ENCODE measurements around the gene LUM. TPM values are rescaled to one million over a fixed set of nuclear protein-coding genes. Genes with fewer than 3 reads are reported as not detected.

The LUM gene
- total and polyA plus RNA-seq, 2 donors from 2014 or later = 102 to 185 TPM

DNA sequence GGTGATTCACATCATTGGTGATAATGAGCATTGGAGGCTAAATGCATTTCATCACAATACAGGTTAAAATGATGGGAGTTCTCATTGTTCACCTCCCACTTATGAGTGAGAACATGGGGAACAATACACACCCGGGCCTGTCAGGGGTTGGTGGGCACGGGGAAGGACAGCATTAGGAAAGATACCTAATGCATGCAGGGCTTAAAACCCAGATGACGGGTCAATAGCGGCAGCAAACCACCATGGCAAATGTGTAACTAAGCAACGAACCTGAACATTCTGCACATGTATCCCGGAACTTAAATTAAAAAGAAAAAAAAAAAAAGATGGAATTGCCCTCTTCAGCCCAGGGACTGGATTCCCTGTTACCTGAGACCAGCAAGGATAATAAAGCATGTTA is 2.3 kb upstream of the LUM start:
- FAIRE-seq = no peak
- no peak overlapping the region for H3K27ac ChIP-seq (ENCODE audit: low read depth in 2 of 2, low read length in 2 of 2)
- H3K4me1 ChIP-seq (ENCODE audit: control insufficient read depth in 2 of 3, insufficient read depth in 2 of 3, low read depth in 1 of 3, low read length in 3 of 3) = no peaks in the 10 kb centered on the region
- no peak overlapping the region for H3K4me3 ChIP-seq (ENCODE audit: low read length in 3 of 3)
- no peaks in the 10 kb centered on the region for H3K27me3 ChIP-seq (ENCODE audit: control insufficient read depth, insufficient read depth, low read length)
- no peak for DNase-seq
- intact Hi-C loops (cut with DNase I) = no loop called here
- H3K9me3 ChIP-seq (ENCODE audit: control insufficient read depth in 2 of 3, insufficient read depth in 1 of 3, low read length in 3 of 3) = no peaks in the 10 kb centered on the region
- TF ChIP-seq, protein P1, sequence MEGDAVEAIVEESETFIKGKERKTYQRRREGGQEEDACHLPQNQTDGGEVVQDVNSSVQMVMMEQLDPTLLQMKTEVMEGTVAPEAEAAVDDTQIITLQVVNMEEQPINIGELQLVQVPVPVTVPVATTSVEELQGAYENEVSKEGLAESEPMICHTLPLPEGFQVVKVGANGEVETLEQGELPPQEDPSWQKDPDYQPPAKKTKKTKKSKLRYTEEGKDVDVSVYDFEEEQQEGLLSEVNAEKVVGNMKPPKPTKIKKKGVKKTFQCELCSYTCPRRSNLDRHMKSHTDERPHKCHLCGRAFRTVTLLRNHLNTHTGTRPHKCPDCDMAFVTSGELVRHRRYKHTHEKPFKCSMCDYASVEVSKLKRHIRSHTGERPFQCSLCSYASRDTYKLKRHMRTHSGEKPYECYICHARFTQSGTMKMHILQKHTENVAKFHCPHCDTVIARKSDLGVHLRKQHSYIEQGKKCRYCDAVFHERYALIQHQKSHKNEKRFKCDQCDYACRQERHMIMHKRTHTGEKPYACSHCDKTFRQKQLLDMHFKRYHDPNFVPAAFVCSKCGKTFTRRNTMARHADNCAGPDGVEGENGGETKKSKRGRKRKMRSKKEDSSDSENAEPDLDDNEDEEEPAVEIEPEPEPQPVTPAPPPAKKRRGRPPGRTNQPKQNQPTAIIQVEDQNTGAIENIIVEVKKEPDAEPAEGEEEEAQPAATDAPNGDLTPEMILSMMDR (IDR thresholded peaks at IDR 0.05; ENCODE audit: borderline replicate concordance, extremely low read depth, insufficient read depth) = no peak
- H3K36me3 ChIP-seq (ENCODE audit: control insufficient read depth in 2 of 3, insufficient read depth in 3 of 3, low read length in 3 of 3) = no peaks in the 10 kb centered on the region
- H3K9ac ChIP-seq (ENCODE audit: low read length in 3 of 3) = no peak overlapping the region

DNA sequence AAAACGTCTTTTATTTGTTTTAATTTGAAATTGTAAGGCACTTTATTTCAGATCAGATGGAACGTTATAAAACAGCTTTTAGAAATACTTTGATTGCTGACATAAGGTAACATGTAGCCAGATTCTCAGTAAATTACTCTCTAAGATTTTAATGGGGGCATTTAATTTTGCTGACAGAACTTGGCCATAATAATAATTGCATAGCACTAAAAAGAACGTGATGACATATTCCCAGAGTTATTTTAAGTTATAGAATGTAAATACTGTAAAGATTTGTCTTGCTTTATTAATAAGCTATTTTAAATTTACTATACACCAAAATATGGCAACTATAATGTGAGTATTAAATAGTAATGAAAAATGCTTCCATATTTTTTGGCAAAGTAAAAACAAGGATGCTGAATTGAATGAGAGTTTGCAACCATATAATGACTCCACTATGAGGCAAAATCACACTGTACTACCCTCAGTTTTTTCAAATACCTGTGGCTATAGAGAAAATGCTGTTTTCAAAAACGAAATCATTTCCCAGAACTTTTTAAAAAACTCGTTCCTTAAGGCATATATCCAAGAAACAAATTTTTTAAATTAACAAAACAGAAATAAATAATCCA is 876 bp downstream of the LUM start:
- DNase-seq = no peak
- Histone ChIP-seq H3K27me3 (ENCODE audit: control insufficient read depth, insufficient read depth, low read length) (no peaks in the 10 kb centered on the region), H3K9me3 (ENCODE audit: control insufficient read depth in 2 of 3, insufficient read depth in 1 of 3, low read length in 3 of 3) (no peaks in the 10 kb centered on the region), H3K4me1 (ENCODE audit: control insufficient read depth in 2 of 3, insufficient read depth in 2 of 3, low read depth in 1 of 3, low read length in 3 of 3) (no peaks in the 10 kb centered on the region), H3K27ac (ENCODE audit: low read depth in 2 of 2, low read length in 2 of 2) (no peak overlapping the region), H3K9ac (ENCODE audit: low read length in 3 of 3) (no peak overlapping the region), H3K36me3 (ENCODE audit: control insufficient read depth in 2 of 3, insufficient read depth in 3 of 3, low read length in 3 of 3) (no peaks in the 10 kb centered on the region), H3K4me3 (ENCODE audit: low read length in 3 of 3) (no peak overlapping the region)
- TF ChIP-seq, protein P1 (IDR thresholded peaks at IDR 0.05; ENCODE audit: borderline replicate concordance, extremely low read depth, insufficient read depth) = no peak
- no peak for FAIRE-seq
- intact Hi-C loops (cut with DNase I) = no loop called here

DNA sequence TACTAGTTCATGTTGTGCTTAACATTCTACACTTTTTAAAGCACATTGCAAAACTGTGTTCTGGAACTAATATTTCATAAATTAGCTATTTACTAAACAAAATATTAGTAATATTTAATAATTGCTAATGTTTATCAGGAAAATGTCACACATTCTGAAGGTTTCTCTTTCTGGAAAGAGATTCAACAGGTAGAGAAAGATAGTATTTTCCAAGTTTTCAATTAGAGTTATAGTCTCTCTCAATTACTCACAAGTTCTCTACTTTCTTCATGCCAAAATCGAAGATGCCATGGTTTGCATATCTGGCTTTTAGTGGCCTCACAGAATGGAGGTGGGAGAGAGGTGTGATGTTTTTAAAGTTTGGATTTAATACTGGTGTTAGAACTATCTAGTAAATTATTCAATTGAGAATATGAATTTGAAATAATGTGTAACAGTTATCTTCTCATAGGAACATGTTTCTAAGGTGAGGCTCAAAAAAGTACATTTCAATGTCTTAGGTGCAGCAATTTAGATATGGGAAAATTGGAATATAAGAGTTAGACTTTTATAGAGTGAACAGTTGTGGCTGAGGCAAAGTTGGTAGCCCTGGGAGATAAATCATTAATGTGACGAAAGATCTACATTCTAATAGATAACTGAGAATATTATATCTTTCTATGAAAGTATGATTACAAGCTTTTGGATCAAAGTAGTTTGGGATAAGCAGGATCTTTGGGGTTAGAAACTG is 1.5 kb downstream of the LUM start:
- FAIRE-seq = no peak
- no peaks in the 10 kb centered on the region for H3K9me3 ChIP-seq (ENCODE audit: control insufficient read depth in 2 of 3, insufficient read depth in 1 of 3, low read length in 3 of 3)
- no peak overlapping the region for H3K27ac ChIP-seq (ENCODE audit: low read depth in 2 of 2, low read length in 2 of 2)
- H3K36me3 ChIP-seq (ENCODE audit: control insufficient read depth in 2 of 3, insufficient read depth in 3 of 3, low read length in 3 of 3) = no peaks in the 10 kb centered on the region
- intact Hi-C loops (cut with DNase I) = no loop called here
- H3K27me3 ChIP-seq (ENCODE audit: control insufficient read depth, insufficient read depth, low read length) = no peaks in the 10 kb centered on the region
- H3K9ac ChIP-seq (ENCODE audit: low read length in 3 of 3) = no peak overlapping the region
- H3K4me3 ChIP-seq (ENCODE audit: low read length in 3 of 3) = peak overlapping the region in 1 of 3 donors; percentile 37
- TF ChIP-seq, protein P1 (IDR thresholded peaks at IDR 0.05; ENCODE audit: borderline replicate concordance, extremely low read depth, insufficient read depth) = no peak
- no peaks in the 10 kb centered on the region for H3K4me1 ChIP-seq (ENCODE audit: control insufficient read depth in 2 of 3, insufficient read depth in 2 of 3, low read depth in 1 of 3, low read length in 3 of 3)
- no peak for DNase-seq

All from kidney (tissue), 14 donors.